GM12865 (cell line): ENCODE data around the gene ENHO.
A peak's percentile ranks its signal among the peaks of the same experiment; 100 is the strongest.

Experiments used
- DNase-seq: peaks from one replicate; pipeline ENCODE4 v3.0.0; 2010; ENCODE audit warnings: low read depth
- H3K4me3 ChIP-seq: 2 replicates; pipeline ENCODE4 v1.5.1; 2011; ENCODE audit warnings: mild to moderate bottlenecking, low read depth, low read length, control low read depth
- CTCF ChIP-seq: IDR thresholded peaks from 2 replicates; pipeline ENCODE4 v1.5.1; 2011; ENCODE audit warnings: low read length, control low read depth, low read depth, inconsistent platforms; ENCODE audit not compliant: insufficient read depth; ENCODE audit errors: missing control alignments

The ENHO gene

GRCh38 chr9:34522971-34523797, at the start of gene ENHO:
Gene ENHO (minus strand): TSS chr9:34522990. CDS start chr9:34521695, 1,295 bp downstream.
- TF ChIP-seq CTCF: no peak
- peak; percentile 86 for DNase-seq
- peak within 1 kb of the TSS; percentile 25; the same call in 1 of the 2 replicates for H3K4me3 ChIP-seq

GRCh38 chr9:34572092-34572491, 49.3 kb upstream of the ENHO start:
- H3K4me3 ChIP-seq: no peak overlapping the region
- TF ChIP-seq CTCF: no peak
- no peak for DNase-seq

GRCh38 chr9:34571481-34571810, 48.7 kb upstream of the ENHO start:
- no peak overlapping the region for H3K4me3 ChIP-seq
- DNase-seq: no peak
- TF ChIP-seq CTCF: no peak

GRCh38 chr9:34570809-34571480, 48.2 kb upstream of the ENHO start:
- no peak overlapping the region for H3K4me3 ChIP-seq
- no peak for TF ChIP-seq CTCF
- DNase-seq: no peak

GRCh38 chr9:34570376-34570775, 47.6 kb upstream of the ENHO start:
- no peak for DNase-seq
- TF ChIP-seq CTCF: no peak
- H3K4me3 ChIP-seq: no peak overlapping the region

GRCh38 chr9:34568774-34569173, 46.0 kb upstream of the ENHO start:
- no peak overlapping the region for H3K4me3 ChIP-seq
- DNase-seq: no peak
- TF ChIP-seq CTCF: no peak
